ENCODE results near the gene VAMP4. TPM values are rescaled to one million over a fixed set of nuclear protein-coding genes. Genes with fewer than 3 reads are reported as not detected.

Gene VAMP4
- total and polyA plus RNA-seq, 11 donors: 3.8 to 11.3 (median 7.1) TPM

- Histone ChIP-seq H3K9me3 (no peaks in the 10 kb centered on the region), H3K27ac (no peak overlapping the region), H3K27me3 (no peaks in the 10 kb centered on the region), H3K4me3 (no peak overlapping the region), H3K4me1 (peaks cover 0 to 5% (median 0%) of the 10 kb centered on the region in 12 donors), H3K36me3 (no peaks in the 10 kb centered on the region)
- TF ChIP-seq POLR2A (IDR thresholded peaks at IDR 0.05) (no peak), CTCF (IDR thresholded peaks at IDR 0.05) (no peak)
- DNase-seq (no peak), ATAC-seq (no peak)
- 93 to 97% (median 96%) methylated on average over 2 of the region's 2 CpGs for WGBS, 4 donors
- intact Hi-C loops (cut with DNase I): loop anchor here in 1 of 10 donors (10.0 kb wide), 1 partner anchor 128 kb away; no protein-coding TSS in a partner anchor
Measured at GRCh38 chr1:171772312-171772711, 30.4 kb upstream of the VAMP4 start.

- TF ChIP-seq CTCF (IDR thresholded peaks at IDR 0.05) (no peak), POLR2A (IDR thresholded peaks at IDR 0.05) (no peak)
- intact Hi-C loops (cut with DNase I): loop anchor here in 1 of 10 donors (10.0 kb wide), 1 partner anchor 125 kb away; no protein-coding TSS in a partner anchor
- Histone ChIP-seq H3K4me3 (no peak overlapping the region), H3K36me3 (no peaks in the 10 kb centered on the region), H3K4me1 (peaks cover 0 to 15% (median 0%) of the 10 kb centered on the region in 12 donors), H3K27me3 (no peaks in the 10 kb centered on the region), H3K27ac (no peak overlapping the region), H3K9me3 (no peaks in the 10 kb centered on the region)
- no peak for DNase-seq
- ATAC-seq: no peak
- 74 to 94% (median 79%) methylated on average over 1 of the region's 1 CpG for WGBS, 4 donors
Measured at GRCh38 chr1:171769754-171770153, 27.9 kb upstream of the VAMP4 start.

- DNase-seq: no peak
- no peak for TF ChIP-seq POLR2A (IDR thresholded peaks at IDR 0.05)
- no peak for TF ChIP-seq CTCF (IDR thresholded peaks at IDR 0.05)
- intact Hi-C loops (cut with DNase I): no loop called here
- no peak for ATAC-seq
- Histone ChIP-seq H3K36me3 (no peaks in the 10 kb centered on the region), H3K27ac (no peak overlapping the region), H3K4me3 (no peak overlapping the region), H3K27me3 (no peaks in the 10 kb centered on the region), H3K9me3 (no peaks in the 10 kb centered on the region), H3K4me1 (peaks cover 0 to 15% (median 0%) of the 10 kb centered on the region in 12 donors)
- WGBS, 4 donors: 72 to 92% (median 88%) methylated on average over 3 of the region's 3 CpGs
Measured at GRCh38 chr1:171769171-171769570, 27.3 kb upstream of the VAMP4 start.

GRCh38 chr1:171763764-171764163, 21.9 kb upstream of the VAMP4 start:
- 78 to 85% (median 82%) methylated on average over 6 of the region's 6 CpGs for WGBS, 4 donors
- intact Hi-C loops (cut with DNase I): no loop called here
- no peaks in the 10 kb centered on the region for H3K36me3 ChIP-seq
- H3K27me3 ChIP-seq: no peaks in the 10 kb centered on the region
- ATAC-seq (no peak), DNase-seq (no peak)
- no peak overlapping the region for H3K4me3 ChIP-seq
- TF ChIP-seq CTCF (IDR thresholded peaks at IDR 0.05) (no peak), POLR2A (IDR thresholded peaks at IDR 0.05) (no peak)
- no peaks in the 10 kb centered on the region for H3K9me3 ChIP-seq
- H3K4me1 ChIP-seq: peaks cover 0 to 15% (median 0%) of the 10 kb centered on the region in 12 donors
- no peak overlapping the region for H3K27ac ChIP-seq

All from heart left ventricle (tissue), 16 donors.